Measurements from ENCODE around the gene NAP1L5.
A peak's percentile ranks its signal among the peaks of the same experiment; 100 is the strongest.

Gene NAP1L5

GRCh38 chr4:88661739-88662138 is 35.9 kb downstream of the NAP1L5 start:
- no peak for DNase-seq (ENCODE audit: low read depth in 4 of 4, low spot score in 1 of 4)

- DNase-seq (ENCODE audit: low read depth in 4 of 4, low spot score in 1 of 4), result no peak
Observed at GRCh38 chr4:88660446-88661294, 37.0 kb downstream of the NAP1L5 start.

DNA sequence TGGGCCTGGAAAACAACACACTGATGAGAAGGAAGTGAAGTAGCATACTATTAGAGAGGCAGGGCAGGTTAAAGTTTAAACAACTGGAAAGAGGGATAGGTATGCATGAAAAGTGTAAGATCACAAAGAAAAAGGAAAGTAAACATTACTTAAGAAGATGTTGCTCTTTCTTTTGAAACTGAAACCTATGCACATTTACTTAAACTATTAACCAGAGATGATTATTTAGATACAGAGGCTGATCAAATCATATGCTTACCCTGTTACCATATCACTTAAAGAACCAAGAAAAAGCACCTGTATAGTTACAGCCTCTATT is 37.8 kb downstream of the NAP1L5 start:
- no peak for DNase-seq (ENCODE audit: low read depth in 4 of 4, low spot score in 1 of 4)

DNA sequence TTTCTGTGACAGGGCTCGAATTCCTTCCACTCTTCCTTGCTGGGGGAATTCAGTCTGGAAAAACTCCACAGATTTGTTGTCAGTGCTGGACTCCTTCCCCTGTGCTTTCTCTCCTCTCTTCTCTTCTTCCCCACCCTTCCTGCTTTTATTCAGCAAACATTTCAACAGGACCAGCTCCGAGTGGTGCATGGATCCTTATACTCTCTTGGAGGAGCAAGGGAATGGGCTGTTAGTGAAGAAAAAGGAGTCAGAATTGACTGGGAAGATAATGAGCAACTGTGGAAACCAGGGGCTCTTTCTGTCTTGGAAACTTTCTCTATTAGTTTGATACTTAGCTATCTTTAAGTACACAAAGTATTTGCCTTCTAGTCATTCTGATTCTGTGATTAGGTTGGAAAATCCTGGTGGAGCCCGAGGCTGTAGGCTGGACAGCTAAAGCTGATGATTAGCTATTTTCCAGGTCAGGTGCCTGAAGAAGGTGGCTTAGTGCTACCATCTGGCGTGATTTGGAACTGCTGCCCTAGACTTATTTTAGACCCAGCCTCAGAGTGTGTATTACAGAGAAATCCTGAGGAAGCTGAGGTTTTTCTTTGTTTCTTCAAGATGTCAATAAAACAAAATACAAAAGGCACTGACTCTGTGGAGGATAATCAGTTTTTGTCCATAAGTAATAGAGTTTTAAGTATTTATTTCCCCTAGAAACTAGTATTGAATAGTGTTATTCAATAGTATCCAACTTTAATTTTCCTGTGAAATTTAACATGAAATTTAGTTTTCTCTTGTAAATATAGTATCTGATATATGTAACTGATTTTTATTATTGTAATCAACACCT is 38.4 kb downstream of the NAP1L5 start:
- peak in 1 of 4 experiments; percentile 7 for DNase-seq (ENCODE audit: low read depth in 4 of 4, low spot score in 1 of 4)

DNA sequence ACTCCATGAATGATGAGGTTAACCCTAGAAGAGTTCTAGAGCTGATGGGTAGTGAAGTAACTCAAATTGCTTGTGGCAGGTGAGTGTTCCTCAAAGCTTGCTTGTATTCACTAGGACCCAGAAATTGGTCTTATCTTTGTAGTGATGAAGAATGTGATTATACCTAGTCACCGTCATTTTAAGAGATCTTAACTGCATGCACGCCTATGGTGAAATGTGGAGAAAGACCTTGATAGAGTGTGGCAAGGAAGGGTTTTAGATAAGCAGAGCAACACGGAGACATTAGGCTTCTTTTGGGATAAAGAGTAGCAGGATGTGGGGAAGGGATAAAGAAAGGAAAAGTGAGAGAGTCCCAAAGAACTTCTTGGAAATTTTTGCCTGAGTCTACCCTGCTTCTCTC is 42.4 kb downstream of the NAP1L5 start:
- DNase-seq (ENCODE audit: low read depth in 4 of 4, low spot score in 1 of 4), result no peak

DNA sequence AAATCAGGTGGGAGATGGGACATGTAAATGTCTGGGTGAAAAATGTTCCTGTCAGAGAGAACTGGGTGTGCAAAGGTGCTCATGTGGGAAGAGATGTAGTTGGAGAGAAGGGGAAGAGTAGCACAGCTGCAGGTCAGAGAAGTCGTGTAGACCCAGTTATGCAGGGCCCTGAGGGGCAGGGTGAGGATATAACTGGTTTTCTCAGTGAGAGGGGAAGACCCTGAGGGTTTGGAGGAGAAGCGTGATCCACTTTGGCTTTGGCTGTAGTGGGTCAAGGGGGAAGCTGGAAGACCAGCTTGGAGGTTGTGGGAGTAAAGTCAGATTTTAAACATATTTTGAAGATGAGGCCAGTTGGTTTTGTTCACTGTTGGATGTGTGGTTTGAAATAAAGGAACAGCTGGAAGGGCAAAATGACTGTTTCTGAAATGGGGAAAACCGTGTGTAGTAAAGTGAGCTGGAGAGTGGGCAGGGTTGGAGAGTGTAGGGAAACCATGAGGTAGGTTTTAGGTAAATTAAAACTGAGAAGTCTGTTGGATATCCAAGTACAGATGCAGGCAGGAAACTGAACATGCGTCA is 44.2 kb downstream of the NAP1L5 start:
- DNase-seq (ENCODE audit: low read depth in 4 of 4, low spot score in 1 of 4), result no peak

- no peak for DNase-seq (ENCODE audit: low read depth in 4 of 4, low spot score in 1 of 4)
Observed at GRCh38 chr4:88649716-88650115, 47.9 kb downstream of the NAP1L5 start.

GRCh38 chr4:88646528-88647280 is 50.9 kb downstream of the NAP1L5 start:
- DNase-seq (ENCODE audit: low read depth in 4 of 4, low spot score in 1 of 4), result no peak

- DNase-seq (ENCODE audit: low read depth in 4 of 4, low spot score in 1 of 4), result no peak
Observed at GRCh38 chr4:88645994-88646393, 51.6 kb downstream of the NAP1L5 start.
